ENCODE measurements around the gene CARMIL3.

CARMIL3 gene

GRCh38 chr14:24064091-24064795, 12.4 kb downstream of the CARMIL3 start:
- DNase-seq, result no peak

- DNase-seq, result no peak
These were observed 13.0 kb downstream of the CARMIL3 start for GRCh38 chr14:24064856-24065255.

GRCh38 chr14:24065408-24065807, 13.6 kb downstream of the CARMIL3 start:
- no peak for DNase-seq

- no peak for DNase-seq
These were observed 14.8 kb downstream of the CARMIL3 start for GRCh38 chr14:24066496-24067132.

- DNase-seq, result no peak
These were observed 15.6 kb downstream of the CARMIL3 start for GRCh38 chr14:24067133-24068082.

GRCh38 chr14:24068711-24069410, 17.1 kb downstream of the CARMIL3 start:
- DNase-seq, result no peak

GRCh38 chr14:24069411-24069735, 17.6 kb downstream of the CARMIL3 start:
- DNase-seq, result no peak

GRCh38 chr14:24070285-24071143, 18.7 kb downstream of the CARMIL3 start:
- no peak for DNase-seq

- peak; percentile 73 for DNase-seq
These were observed 19.4 kb downstream of the CARMIL3 start, which contains the start of gene CPNE6 for GRCh38 chr14:24071144-24071697. TSS of gene CPNE6 (plus strand) at chr14:24071562. CDS start at chr14:24072937, 1,375 bp downstream.

GRCh38 chr14:24071836-24072430, 20.1 kb downstream of the CARMIL3 start:
- no peak for DNase-seq

- DNase-seq, result no peak
These were observed 20.6 kb downstream of the CARMIL3 start for GRCh38 chr14:24072436-24072835.

GRCh38 chr14:24072881-24073877, 21.4 kb downstream of the CARMIL3 start:
- DNase-seq, result no peak

GRCh38 chr14:24074625-24075484, 23.0 kb downstream of the CARMIL3 start:
- no peak for DNase-seq

GRCh38 chr14:24075485-24076301, 23.9 kb downstream of the CARMIL3 start:
- no peak for DNase-seq

- DNase-seq, result no peak
These were observed 24.4 kb downstream of the CARMIL3 start for GRCh38 chr14:24076302-24076601.

- no peak for DNase-seq
These were observed 25.3 kb downstream of the CARMIL3 start for GRCh38 chr14:24077086-24077485.

- no peak for DNase-seq
These were observed 26.3 kb downstream of the CARMIL3 start for GRCh38 chr14:24078146-24078545.

- DNase-seq, result no peak
These were observed 27.8 kb downstream of the CARMIL3 start for GRCh38 chr14:24079491-24080141.

All from activated CD8-positive, alpha-beta memory T cell treated with anti-CD3 and anti-CD28 coated beads for 24 hours (primary cell).